ENCODE results near the gene COL9A2. TPM values are rescaled to one million over a fixed set of nuclear protein-coding genes. Genes with fewer than 3 reads are reported as not detected.
A peak's percentile ranks its signal among the peaks of the same experiment; 100 is the strongest.

COL9A2 gene
- total RNA-seq, 2 experiments from 2014 or later = 10.6 to 21.4 TPM

GRCh38 chr1:40257313-40257687 is 59.8 kb downstream of the COL9A2 start:
- peak overlapping the region; percentile 93 for H3K4me2 ChIP-seq (ENCODE audit: low read length)
- peaks cover 22% of the 10 kb centered on the region for H3K4me1 ChIP-seq (ENCODE audit: insufficient read depth, low read length, poor library complexity, severe bottlenecking)
- POLR2A ChIA-PET = interaction anchor here (0.6 to 1.3 kb wide), 7 partner anchors 12 to 84 kb away, joined by 3 to 5 read pairs (median 4); no protein-coding TSS in a partner anchor
- intact Hi-C loops (cut with micrococcal nuclease; ENCODE audit: unreplicated experiment) = loop anchor here (2.0 kb wide), 3 partner anchors 58 to 104 kb away; partner anchors contain the start of gene RLF
- BruUV-seq (replicated peaks) = TSS peak; percentile 94
- H3K9me2 ChIP-seq (ENCODE audit: insufficient read depth, low read length) = no peaks in the 10 kb centered on the region
- no peak for DNase-seq (ENCODE audit: low spot score)
- H3K9me3 ChIP-seq (ENCODE audit: low read length) = no peaks in the 10 kb centered on the region
- no peak for TF ChIP-seq EZH2phosphoT487 (IDR thresholded peaks at IDR 0.05; ENCODE audit: borderline replicate concordance, low read depth, low read length)
- TF ChIP-seq CTCF (conservative IDR thresholded peaks at IDR 0.05; ENCODE audit: low read length) = no peak
- peaks cover 30% of the 10 kb centered on the region for H3K36me3 ChIP-seq (ENCODE audit: insufficient read depth, low read length)
- H4K20me1 ChIP-seq (ENCODE audit: insufficient read depth, low read length) = no peaks in the 10 kb centered on the region
- peak overlapping the region; percentile 67 for H2AFZ ChIP-seq (ENCODE audit: low read length)
- H3K4me3 ChIP-seq (ENCODE audit: low read depth, low read length, poor library complexity, severe bottlenecking) = peak overlapping the region; percentile 86
- CTCF ChIA-PET (ENCODE audit: unreplicated experiment) = interaction anchor here (0.5 to 1.0 kb wide), 3 partner anchors 43 to 104 kb away, joined by 3 to 5 read pairs (median 4); no protein-coding TSS in a partner anchor
- peaks cover 41% of the 10 kb centered on the region for H3K79me2 ChIP-seq (ENCODE audit: insufficient read depth, low read depth, low read length)
- H3K27ac ChIP-seq (ENCODE audit: low read depth, low read length, poor library complexity, severe bottlenecking) = peak overlapping the region; percentile 91

GRCh38 chr1:40256401-40257084 is 60.5 kb downstream of the COL9A2 start:
- Histone ChIP-seq H3K9me3 (ENCODE audit: low read length) (no peaks in the 10 kb centered on the region), H3K4me3 (ENCODE audit: low read depth, low read length, poor library complexity, severe bottlenecking) (peak overlapping the region; percentile 86), H4K20me1 (ENCODE audit: insufficient read depth, low read length) (no peaks in the 10 kb centered on the region), H3K27ac (ENCODE audit: low read depth, low read length, poor library complexity, severe bottlenecking) (peak overlapping the region; percentile 91), H3K4me1 (ENCODE audit: insufficient read depth, low read length, poor library complexity, severe bottlenecking) (peaks cover 22% of the 10 kb centered on the region), H2AFZ (ENCODE audit: low read length) (peak overlapping the region; percentile 67; the same call in 1 of the 2 replicates), H3K79me2 (ENCODE audit: insufficient read depth, low read depth, low read length) (peaks cover 41% of the 10 kb centered on the region), H3K4me2 (ENCODE audit: low read length) (peak overlapping the region; percentile 93), H3K36me3 (ENCODE audit: insufficient read depth, low read length) (peaks cover 24% of the 10 kb centered on the region), H3K9me2 (ENCODE audit: insufficient read depth, low read length) (no peaks in the 10 kb centered on the region)
- DNase-seq (ENCODE audit: low spot score) = no peak
- ChIA-PET CTCF (ENCODE audit: unreplicated experiment) (no interaction called here), POLR2A (interaction anchor here (0.6 to 2.0 kb wide), 6 partner anchors 11 to 104 kb away, joined by 3 to 10 read pairs (median 5); no protein-coding TSS in a partner anchor)
- no TSS peak for BruUV-seq (replicated peaks)
- intact Hi-C loops (cut with micrococcal nuclease; ENCODE audit: unreplicated experiment) = loop anchor here (2.0 kb wide), 3 partner anchors 58 to 104 kb away; partner anchors contain the start of gene RLF
- TF ChIP-seq EZH2phosphoT487 (IDR thresholded peaks at IDR 0.05; ENCODE audit: borderline replicate concordance, low read depth, low read length) = no peak

- Histone ChIP-seq H3K36me3 (ENCODE audit: insufficient read depth, low read length) (peaks cover 11% of the 10 kb centered on the region), H3K4me2 (ENCODE audit: low read length) (no peak overlapping the region), H4K20me1 (ENCODE audit: insufficient read depth, low read length) (no peaks in the 10 kb centered on the region), H3K9me2 (ENCODE audit: insufficient read depth, low read length) (no peaks in the 10 kb centered on the region), H3K9me3 (ENCODE audit: low read length) (no peaks in the 10 kb centered on the region), H3K27ac (ENCODE audit: low read depth, low read length, poor library complexity, severe bottlenecking) (no peak overlapping the region), H3K4me1 (ENCODE audit: insufficient read depth, low read length, poor library complexity, severe bottlenecking) (peaks cover 22% of the 10 kb centered on the region), H2AFZ (ENCODE audit: low read length) (no peak overlapping the region), H3K79me2 (ENCODE audit: insufficient read depth, low read depth, low read length) (peaks cover 40% of the 10 kb centered on the region), H3K4me3 (ENCODE audit: low read depth, low read length, poor library complexity, severe bottlenecking) (no peak overlapping the region)
- no peak for TF ChIP-seq EZH2phosphoT487 (IDR thresholded peaks at IDR 0.05; ENCODE audit: borderline replicate concordance, low read depth, low read length)
- TF ChIP-seq CTCF (conservative IDR thresholded peaks at IDR 0.05; ENCODE audit: low read length) = no peak
- ChIA-PET CTCF (ENCODE audit: unreplicated experiment) (no interaction called here), POLR2A (interaction anchor here (1.2 to 2.0 kb wide), 2 partner anchors 10 to 102 kb away, joined by 4 to 10 read pairs; no protein-coding TSS in a partner anchor)
- no peak for DNase-seq (ENCODE audit: low spot score)
- intact Hi-C loops (cut with micrococcal nuclease; ENCODE audit: unreplicated experiment) = no loop called here
- BruUV-seq (replicated peaks) = no TSS peak
Observed at GRCh38 chr1:40255231-40255630, 61.9 kb downstream of the COL9A2 start.
